Tibial artery (tissue), 4 donors: ENCODE data around the gene IQGAP2.
"Not testable (repeated sequence)": the region's sequence is repeated elsewhere in the genome, so short reads cannot be mapped to it uniquely, and the experiment has no call there.

Experiments used
- DNase-seq, 2 donors: peaks; one replicate each; pipeline ENCODE4 v3.0.0-alpha.2; 2019
- H3K27ac ChIP-seq, 2 donors: fragments of 200-600 bp; sonication (generic) in 1 of 2; 1 replicate in 1 of 2; 2 replicates in 1 of 2; pipeline ENCODE4 v1.5.1; 2018 to 2019; ENCODE audit warnings: mild to moderate bottlenecking in 1 of 2
- H3K27me3 ChIP-seq, 2 donors: fragments of 200-600 bp; sonication (generic) in 1 of 2; one replicate each; pipeline versions ENCODE4 v1.5.1 to v1.6.0; 2016 to 2019
- H3K36me3 ChIP-seq, 3 donors: fragments of 200-600 bp; sonication (generic) in 2 of 3; one replicate each; pipeline ENCODE4 v1.5.1; 2016 to 2019; ENCODE audit warnings: mild to moderate bottlenecking in 2 of 3
- H3K4me1 ChIP-seq, 4 donors: fragments of 200-600 bp; sonication (generic) in 2 of 4; 1 replicate in 3 of 4; 2 replicates in 1 of 4; pipeline ENCODE4 v1.5.1; 2016 to 2019
- H3K4me3 ChIP-seq, 2 donors: fragments of 200-600 bp; sonication (generic) in 1 of 2; 1 replicate in 1 of 2; 2 replicates in 1 of 2; pipeline ENCODE4 v1.5.1; 2018 to 2019; ENCODE audit warnings: mild to moderate bottlenecking in 2 of 2
- H3K9me3 ChIP-seq, 3 donors: fragments of 200-600 bp; sonication (generic) in 1 of 3; one replicate each; pipeline ENCODE4 v1.5.1; 2016 to 2019
- CTCF ChIP-seq, 2 experiments: fragments of 200-600 bp in 1 of 2; fragments of 450-650 bp in 1 of 2; IDR thresholded peaks; one replicate each; pipeline ENCODE4 v1.5.1; 2017 to 2019; ENCODE audit warnings: antibody characterized with exemption in 2 of 2, mild to moderate bottlenecking in 1 of 2, moderate library complexity in 1 of 2
- intact Hi-C: fragments of 100-400 bp; cut with DNase I; formaldehyde crosslinking; loops from one replicate; pipeline ENCODE4 v1.15.0; 2023; ENCODE audit warnings: low total_unique reads

The IQGAP2 gene

DNA sequence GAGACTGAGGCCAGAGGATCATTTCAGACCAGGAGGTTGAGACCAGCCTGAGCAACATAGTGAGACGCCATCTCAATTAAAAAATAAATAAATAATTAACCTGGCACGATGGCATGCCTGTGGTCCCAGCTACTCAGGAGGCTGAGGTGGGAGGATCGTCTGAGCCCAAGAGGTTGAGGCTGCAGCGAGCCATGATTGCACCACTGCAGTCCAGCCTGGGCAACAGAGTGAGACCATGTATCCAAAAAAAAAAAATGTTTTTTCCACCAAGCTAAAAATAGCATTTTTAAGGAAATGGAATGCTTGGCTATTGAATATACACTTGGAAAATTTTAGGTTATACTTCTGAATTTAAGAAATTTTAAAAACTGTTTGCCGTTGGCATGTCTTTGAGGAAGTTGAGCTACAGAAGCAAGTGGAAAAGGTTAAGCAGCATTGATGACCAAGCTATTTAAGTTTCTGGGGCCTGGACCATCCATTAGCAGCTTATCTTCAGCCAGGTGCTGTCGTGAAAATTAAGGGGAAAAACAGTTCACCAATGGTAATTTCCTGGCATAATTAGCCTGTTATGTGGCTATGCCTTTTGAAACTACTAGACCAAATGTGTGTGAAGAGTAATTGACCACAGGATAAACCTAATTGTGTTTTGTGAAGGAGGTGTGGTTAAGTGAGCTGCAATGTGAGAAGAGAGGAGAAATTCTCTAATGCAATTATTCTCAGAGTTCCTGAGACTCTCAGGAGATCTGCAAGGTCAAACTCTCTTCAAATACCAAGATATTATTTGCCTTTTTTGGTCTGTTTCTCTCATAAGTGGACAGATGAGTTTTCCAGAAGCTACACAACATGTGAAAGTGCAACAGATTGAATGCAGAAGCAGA, 333.8 kb downstream of the IQGAP2 start:
- Histone ChIP-seq H3K27ac (no peak overlapping the region), H3K27me3 (no peaks in the 10 kb centered on the region), H3K9me3 (no peaks in the 10 kb centered on the region), H3K4me3 (no peak overlapping the region), H3K36me3 (peaks cover 0 to 15% (median 0%) of the 10 kb centered on the region in 3 donors), H3K4me1 (peaks cover 0 to 6% (median 0%) of the 10 kb centered on the region in 4 donors)
- DNase-seq: no peak
- intact Hi-C loops: no loop called here
- TF ChIP-seq CTCF (IDR thresholded peaks at IDR 0.05): no peak

DNA sequence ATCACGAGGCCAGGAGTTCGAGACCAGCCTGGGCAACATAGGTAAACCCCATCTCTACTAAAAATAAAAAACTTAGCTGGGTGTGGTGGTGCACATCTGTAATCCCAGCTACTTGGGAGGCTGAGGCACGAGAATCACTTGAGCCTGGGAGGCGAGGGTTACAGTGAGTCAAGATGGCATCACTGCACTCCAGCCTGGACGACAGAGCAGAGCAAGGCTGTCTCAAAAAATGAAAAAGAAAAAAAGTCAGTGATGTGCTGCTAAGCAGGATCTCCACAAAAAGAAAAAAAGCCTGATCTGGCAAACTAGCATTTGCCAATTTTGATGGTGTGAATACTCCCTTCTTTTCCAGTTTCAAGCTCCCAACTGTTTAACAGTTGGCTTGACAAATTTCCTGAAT, 334.8 kb downstream of the IQGAP2 start:
- Histone ChIP-seq H3K9me3 (no peaks in the 10 kb centered on the region), H3K27me3 (no peaks in the 10 kb centered on the region), H3K4me1 (peaks cover 0 to 6% (median 0%) of the 10 kb centered on the region in 4 donors), H3K36me3 (peaks cover 0 to 11% (median 0%) of the 10 kb centered on the region in 3 donors), H3K27ac (no peak overlapping the region), H3K4me3 (no peak overlapping the region)
- TF ChIP-seq CTCF (IDR thresholded peaks at IDR 0.05): no peak
- intact Hi-C loops: no loop called here
- DNase-seq: no peak

- intact Hi-C loops, H3K36me3 ChIP-seq, H3K27me3 ChIP-seq, H3K9me3 ChIP-seq, DNase-seq, H3K4me1 ChIP-seq, H3K27ac ChIP-seq, H3K4me3 ChIP-seq: not testable (repeated sequence)
These were observed 338.4 kb downstream of the IQGAP2 start for GRCh38 chr5:76741506-76741905.

DNA sequence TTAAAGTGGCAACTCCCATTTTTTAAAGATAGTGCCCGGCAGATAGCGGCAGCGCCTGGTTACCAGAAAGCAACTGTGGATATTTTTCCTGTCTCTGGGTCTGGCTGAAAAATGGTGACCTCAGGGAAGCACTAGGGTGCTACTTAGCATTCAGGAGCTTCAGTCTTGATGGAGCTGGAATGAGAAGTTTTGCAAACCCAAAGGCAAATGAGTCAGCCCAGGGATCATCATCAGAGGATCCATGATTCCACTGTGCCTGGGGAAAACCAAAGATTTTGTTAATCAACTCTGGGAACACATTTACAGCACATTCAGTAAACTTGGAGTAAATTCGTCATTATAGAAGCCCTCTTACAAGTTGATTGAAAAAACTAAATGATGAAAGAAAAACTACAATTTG, 339.5 kb downstream of the IQGAP2 start:
- Histone ChIP-seq H3K36me3 (no peaks in the 10 kb centered on the region), H3K9me3 (no peaks in the 10 kb centered on the region), H3K4me1 (no peaks in the 10 kb centered on the region), H3K27me3 (no peaks in the 10 kb centered on the region), H3K4me3 (no peak overlapping the region), H3K27ac (no peak overlapping the region)
- no peak for DNase-seq
- intact Hi-C loops: no loop called here
- TF ChIP-seq CTCF (IDR thresholded peaks at IDR 0.05): no peak

GRCh38 chr5:76744632-76745031, 341.5 kb downstream of the IQGAP2 start:
- no peaks in the 10 kb centered on the region for H3K27me3 ChIP-seq
- no peak overlapping the region for H3K27ac ChIP-seq
- no peak for DNase-seq
- H3K4me3 ChIP-seq: no peak overlapping the region
- H3K36me3 ChIP-seq: no peaks in the 10 kb centered on the region
- intact Hi-C loops: no loop called here
- H3K9me3 ChIP-seq: no peaks in the 10 kb centered on the region
- TF ChIP-seq CTCF (IDR thresholded peaks at IDR 0.05): no peak
- H3K4me1 ChIP-seq: no peaks in the 10 kb centered on the region

GRCh38 chr5:76745670-76746069, 342.6 kb downstream of the IQGAP2 start:
- Histone ChIP-seq H3K4me1 (no peaks in the 10 kb centered on the region), H3K4me3 (no peak overlapping the region), H3K27ac (no peak overlapping the region), H3K36me3 (no peaks in the 10 kb centered on the region), H3K27me3 (no peaks in the 10 kb centered on the region), H3K9me3 (no peaks in the 10 kb centered on the region)
- intact Hi-C loops: no loop called here
- DNase-seq: no peak
- TF ChIP-seq CTCF (IDR thresholded peaks at IDR 0.05): no peak
